ENCODE results near the gene MTG2.

Gene MTG2

GRCh38 chr20:62208795-62209755, 26.2 kb downstream of the MTG2 start:
- no peak overlapping the region for H3K4me3 ChIP-seq (ENCODE audit: low read depth, low read length)
- 0 out of 2 replicates have a peak, but pooled peaks have one; percentile 5 for TF ChIP-seq CTCF (IDR thresholded peaks at IDR 0.05; ENCODE audit: low read depth, low read length)

- no peak overlapping the region for H3K4me3 ChIP-seq (ENCODE audit: low read depth, low read length)
- TF ChIP-seq CTCF (IDR thresholded peaks at IDR 0.05; ENCODE audit: low read depth, low read length): no peak
Measured at GRCh38 chr20:62209850-62210495, 27.1 kb downstream of the MTG2 start.

GRCh38 chr20:62210496-62210855, 27.6 kb downstream of the MTG2 start:
- H3K4me3 ChIP-seq (ENCODE audit: low read depth, low read length): no peak overlapping the region
- TF ChIP-seq CTCF (IDR thresholded peaks at IDR 0.05; ENCODE audit: low read depth, low read length): no peak

DNA sequence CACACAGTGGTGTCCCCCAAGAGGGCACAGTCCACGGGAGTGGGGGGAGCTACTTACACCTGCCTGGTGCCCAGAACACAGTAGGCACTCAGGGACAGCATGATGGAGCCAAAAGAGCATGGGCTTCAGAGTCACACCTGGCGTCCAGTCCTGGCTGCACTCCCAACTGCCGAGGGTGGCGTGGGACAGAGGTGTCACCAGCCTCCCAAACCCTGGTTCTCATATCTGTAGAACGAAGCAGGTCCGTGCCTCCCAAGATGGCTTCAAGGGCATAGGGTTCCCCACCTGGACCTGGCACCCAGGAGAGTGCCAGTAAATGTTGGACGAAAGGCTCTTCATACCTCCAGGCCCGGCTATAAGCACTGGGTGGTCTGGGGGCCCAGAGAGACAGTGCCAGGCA, 28.4 kb downstream of the MTG2 start:
- TF ChIP-seq CTCF (IDR thresholded peaks at IDR 0.05; ENCODE audit: low read depth, low read length): no peak
- H3K4me3 ChIP-seq (ENCODE audit: low read depth, low read length): no peak overlapping the region

DNA sequence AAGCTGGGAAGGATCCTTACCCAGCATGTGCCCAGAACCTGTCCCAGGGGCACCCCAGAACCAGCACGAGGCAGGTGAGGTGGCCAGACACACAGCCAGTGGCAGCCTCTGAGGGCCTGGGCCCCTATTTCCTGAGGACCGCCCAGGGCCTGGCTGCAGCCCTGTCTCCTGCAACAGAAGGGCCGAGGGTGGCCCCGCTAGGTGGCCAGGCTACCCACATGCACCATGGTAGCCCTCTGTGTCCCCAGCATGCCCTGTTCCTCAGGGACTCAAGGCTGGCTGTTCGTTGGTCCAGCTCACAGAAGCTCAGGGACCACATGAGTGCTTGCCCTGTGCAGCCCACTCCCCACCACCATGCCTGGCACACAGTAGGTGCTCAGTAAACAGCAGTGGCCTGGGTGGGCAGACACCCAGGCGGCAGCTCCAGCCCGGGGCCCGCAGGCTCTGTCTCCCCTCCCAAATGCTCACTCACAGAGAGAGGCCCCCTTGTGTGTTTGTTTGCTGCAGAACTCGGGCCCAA, 29.0 kb downstream of the MTG2 start:
- no peak for TF ChIP-seq CTCF (IDR thresholded peaks at IDR 0.05; ENCODE audit: low read depth, low read length)

GRCh38 chr20:62212299-62212698, 29.5 kb downstream of the MTG2 start:
- H3K4me3 ChIP-seq (ENCODE audit: low read depth, low read length): no peak overlapping the region
- TF ChIP-seq CTCF (IDR thresholded peaks at IDR 0.05; ENCODE audit: low read depth, low read length): no peak

More for the DNA sequence above, 29.0 kb downstream of the MTG2 start:
- no peak overlapping the region for H3K4me3 ChIP-seq (ENCODE audit: low read depth, low read length)

GRCh38 chr20:62214067-62214466, 31.2 kb downstream of the MTG2 start:
- H3K4me3 ChIP-seq (ENCODE audit: low read depth, low read length): no peak overlapping the region
- no peak for TF ChIP-seq CTCF (IDR thresholded peaks at IDR 0.05; ENCODE audit: low read depth, low read length)
